ENCODE data around the gene KRT35.

KRT35 gene

GRCh38 chr17:41512546-41513167 lies 31.7 kb upstream of the KRT35 start:
- no peak for DNase-seq (ENCODE audit: low read depth, low spot score)

DNA sequence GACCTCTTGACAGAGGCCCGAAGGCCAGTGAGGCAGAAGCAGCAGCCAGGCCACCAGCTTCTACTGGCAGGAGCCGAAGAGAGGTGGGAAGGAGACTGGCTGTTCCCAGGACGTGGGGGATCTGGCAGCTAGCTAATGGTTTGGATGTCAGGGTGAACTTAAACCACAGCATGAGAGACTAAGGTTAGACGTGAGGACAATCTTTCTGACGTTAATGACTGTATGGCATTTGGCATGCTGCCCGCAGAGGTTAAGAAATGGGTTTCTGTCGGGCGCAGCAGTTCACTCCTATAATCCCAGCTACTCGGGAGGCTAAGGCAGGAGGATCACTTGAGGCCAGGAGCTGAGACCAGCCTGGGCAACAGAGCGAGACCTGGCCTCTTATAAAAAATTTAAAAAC lies 30.8 kb upstream of the KRT35 start:
- no peak for DNase-seq (ENCODE audit: low read depth, low spot score)

DNA sequence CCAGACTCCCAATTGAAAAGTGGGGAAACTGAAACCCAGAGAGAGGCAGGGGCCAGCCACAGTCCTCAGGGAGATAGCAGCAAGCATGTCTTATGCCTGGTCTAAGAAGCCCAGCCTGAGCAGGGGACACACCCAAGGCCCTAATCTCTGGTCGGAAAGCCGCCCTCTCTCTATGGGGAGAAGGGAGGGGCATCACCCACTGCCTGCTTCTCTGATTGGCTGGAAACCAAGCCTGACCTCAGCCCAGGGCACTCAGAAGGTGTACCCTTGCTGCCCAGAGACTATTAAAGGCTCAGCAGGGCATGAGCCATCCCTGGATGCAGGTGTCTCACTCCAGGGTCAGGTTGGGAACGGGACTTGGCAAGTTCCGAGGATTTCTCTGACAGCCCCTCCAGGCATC lies 30.2 kb upstream of the KRT35 start:
- DNase-seq (ENCODE audit: low read depth, low spot score), result no peak

DNA sequence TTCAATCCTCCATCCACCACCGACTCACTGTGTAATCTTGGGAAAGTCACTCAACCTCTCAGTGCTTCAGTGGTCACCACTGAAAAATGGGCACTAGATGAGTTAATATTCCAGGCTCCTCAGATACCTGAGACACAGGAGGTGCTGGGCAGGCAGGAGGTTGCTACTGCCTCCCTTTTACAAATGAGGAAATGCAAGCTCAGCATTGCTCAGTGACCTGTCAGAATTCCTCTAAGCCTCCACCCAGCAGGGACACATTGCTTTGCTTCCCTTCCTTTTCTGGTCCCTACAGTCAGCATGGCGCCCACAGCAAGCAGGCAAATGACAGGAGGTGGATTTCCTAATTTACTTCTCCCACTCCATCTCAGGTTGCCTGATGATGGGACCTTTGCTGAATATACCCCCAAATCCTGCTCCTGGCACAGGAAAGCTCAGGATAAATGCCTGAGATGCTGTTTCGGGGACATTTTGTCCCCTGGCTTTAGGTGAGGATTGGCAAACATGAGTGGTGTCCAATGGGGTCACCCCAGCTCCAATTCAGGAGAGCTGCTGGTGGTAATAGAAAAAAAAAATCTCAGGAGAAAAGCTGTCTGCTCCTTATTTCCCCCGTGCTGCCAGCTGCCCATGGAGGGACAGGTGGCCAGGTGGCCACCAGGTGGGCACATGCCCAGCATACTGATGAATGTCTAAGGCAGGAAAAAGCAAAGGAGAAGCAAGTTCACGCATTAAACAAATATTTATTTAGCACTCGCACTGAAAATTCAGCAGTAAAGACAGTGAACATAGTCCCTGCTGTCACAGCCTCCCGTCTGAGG lies 29.5 kb upstream of the KRT35 start:
- DNase-seq (ENCODE audit: low read depth, low spot score), result no peak

DNA sequence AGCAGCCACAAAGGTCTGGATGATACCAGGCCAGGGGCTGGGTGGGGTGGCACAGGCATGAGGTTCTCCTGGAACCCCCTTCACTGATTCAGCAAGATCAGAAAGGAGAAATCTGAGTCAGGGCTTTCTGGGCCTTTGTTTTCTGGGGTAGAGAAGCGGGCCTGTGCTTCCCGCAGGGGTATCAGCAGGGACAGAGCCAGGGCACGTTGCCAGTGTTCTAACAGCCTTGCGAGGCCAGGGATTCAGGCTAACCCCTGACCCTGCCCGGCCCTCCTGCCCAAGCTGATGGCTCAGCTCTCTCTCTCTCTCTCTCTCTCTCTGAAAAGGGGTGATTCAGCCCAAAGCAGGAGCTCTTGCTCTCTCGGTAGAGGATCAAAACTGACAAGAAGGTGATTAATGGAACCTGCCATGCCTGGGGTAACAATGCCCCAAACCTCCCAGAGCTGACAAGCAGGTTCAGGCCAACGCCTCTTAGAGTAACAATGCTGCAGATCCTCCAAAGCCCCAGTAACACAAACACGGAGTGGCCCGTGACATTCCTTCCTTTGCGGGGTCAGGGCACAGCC lies 26.4 kb upstream of the KRT35 start:
- peak; percentile 34 for DNase-seq (ENCODE audit: low read depth, low spot score)

DNA sequence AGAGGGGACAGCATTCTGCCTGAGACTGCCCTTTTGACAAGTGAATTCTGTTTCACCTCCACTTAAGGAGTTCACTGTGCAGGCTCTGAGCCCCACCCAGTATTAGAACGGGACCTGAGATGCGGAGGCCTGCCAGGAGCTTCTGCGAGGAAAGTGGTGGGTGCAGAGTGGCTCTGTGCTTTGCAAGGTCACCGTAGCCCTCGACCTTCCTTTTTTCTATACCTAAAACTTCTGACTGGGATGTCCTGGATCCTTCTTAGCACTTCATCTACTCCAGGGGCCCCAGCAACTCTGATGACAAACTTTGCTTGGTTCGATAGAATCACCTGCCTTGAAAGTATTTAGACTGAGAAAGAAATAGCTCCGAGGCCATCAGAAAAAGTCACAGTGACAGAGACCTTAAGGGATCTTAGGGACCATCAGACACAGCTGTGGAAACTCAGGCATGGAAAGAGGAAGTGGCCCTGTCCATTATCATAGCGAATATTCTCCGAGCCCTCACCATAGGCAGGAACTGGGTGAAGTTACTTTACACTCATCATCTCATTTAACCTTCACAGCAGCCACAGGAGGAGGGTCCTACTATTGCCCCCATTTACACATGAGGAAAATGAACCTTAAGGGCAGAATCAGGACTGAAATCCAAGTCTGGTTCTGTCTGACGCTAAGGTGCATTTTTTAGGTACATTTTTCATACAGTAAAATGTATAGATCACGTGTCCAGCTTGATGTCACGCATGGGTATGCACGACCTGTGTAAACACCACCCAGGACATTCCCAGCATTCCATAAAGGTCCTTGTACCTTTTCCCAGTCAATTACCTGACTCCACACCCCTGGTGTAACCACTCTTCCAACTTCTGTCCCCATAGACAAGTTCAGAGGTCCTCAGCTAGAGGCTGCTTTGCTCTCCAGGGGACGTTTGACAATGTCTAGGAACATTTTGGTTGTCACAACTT lies 25.1 kb upstream of the KRT35 start:
- DNase-seq (ENCODE audit: low read depth, low spot score), result no peak

DNA sequence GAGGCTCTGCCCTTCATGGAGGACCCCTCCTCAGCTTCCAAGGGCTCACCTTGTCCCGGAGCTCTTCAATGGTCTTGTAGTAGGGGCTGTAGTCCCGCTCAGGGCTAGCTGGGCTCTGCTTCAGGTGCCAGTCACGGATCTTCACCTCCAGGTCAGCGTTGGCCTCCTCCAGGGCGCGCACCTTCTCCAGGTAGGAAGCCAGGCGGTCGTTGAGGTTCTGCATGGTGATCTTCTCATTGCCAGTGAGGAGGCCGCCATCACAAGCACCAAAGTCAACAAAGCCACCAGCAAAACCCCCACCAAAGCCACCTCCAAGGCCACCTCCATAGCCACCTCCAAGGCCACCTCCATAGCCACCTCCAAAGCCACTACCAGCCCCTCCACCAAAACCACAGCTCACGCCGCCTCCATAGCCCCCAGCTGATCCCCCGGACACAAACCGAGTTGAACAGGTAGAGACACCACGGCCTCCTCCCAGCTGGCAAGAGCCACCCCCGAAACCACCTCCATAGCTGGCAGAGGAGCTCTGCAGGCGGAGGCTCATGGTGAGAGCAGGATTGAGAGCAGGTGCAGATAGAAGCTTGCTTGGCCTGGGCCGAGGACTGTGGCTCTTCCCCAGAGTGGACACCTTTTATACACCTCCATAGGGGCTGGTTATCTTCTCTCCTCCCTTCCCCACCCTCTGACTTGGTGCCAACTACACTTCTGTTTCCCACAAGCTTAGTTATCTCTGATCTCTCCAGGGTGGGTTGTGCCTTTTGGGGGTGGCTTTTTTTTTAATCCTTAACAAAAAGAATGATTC lies 24.3 kb upstream of the KRT35 start, which contains the start of gene KRT13:
TSS of gene KRT13 (minus strand) at position 606 of the 802 bp plus-strand sequence. CDS start at position 544, 62 bp downstream.
- DNase-seq (ENCODE audit: low read depth, low spot score), result no peak

DNA sequence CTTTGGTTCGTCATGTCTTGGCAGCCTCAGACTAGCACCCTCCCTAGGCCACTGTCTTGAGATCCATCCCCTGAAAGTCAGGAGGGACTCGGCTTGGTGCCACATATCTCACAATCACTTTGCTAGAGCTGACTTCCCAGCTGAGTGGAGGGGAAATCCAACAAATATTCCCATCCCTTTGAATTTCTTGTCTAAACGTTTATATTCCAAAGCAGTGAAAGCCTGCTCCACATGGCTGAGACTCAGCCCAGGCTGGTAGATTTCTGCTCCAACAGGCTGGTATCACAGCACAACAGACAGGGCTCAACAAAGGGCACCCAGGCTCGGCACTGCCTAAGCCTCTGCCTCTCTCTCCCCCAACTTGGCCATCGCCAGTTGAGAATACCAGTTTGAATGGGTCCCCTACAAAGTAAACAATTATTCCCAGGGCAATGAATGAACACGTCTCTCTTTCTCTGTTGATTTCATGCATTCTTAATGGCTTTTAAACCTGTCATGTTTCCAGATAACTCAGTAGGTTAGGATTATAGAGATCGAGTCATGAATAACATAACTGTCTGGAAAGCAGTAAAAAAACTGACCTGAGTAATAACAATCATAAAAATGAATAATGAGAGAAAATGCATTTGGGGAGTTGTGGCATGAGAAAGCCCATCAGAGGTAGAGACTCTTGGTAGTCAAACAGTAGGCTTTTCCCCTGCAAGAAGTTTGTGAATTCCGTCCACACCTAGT lies 23.5 kb upstream of the KRT35 start:
- no peak for DNase-seq (ENCODE audit: low read depth, low spot score)

- no peak for DNase-seq (ENCODE audit: low read depth, low spot score)
Observed at GRCh38 chr17:41503202-41503601, 22.3 kb upstream of the KRT35 start.

DNA sequence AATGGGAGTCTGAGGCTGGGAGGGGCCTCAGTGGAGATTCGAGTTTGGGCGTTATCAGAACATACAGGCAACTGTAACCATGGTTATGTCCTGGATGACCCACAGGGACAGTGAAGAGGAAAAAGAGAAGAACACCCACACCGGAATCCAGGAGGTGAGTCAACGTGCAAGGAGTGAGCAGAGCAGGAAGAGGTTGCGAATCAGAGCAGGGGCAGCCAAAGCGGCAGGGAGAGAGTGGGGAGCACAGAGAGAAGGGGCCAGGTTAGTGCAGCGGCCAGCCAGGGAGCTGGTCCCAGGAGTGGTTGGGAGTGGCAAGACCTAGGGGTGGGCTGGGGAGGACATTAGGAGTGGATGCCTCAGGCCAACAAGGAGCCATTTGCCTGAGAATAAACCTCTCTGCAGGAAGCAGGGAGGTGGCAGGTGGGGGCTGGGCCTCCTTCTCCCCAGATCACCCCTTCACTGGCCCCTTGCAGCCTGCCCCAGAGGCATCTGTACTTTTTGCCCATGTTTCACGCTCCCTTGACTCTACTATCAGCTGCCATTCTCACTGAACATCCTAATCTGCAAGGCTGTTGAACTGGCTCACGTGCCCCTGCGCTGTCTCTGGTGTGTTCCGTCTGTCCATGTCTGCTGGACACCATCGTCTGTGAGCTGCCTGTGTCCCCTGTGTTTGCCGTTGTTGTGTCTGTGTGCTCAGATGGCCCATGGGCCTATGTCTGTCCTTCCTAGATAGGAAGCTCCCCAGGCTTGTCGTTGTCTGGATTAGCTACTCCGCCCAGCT lies 19.4 kb upstream of the KRT35 start:
- DNase-seq (ENCODE audit: low read depth, low spot score), result peak; percentile 18

DNA sequence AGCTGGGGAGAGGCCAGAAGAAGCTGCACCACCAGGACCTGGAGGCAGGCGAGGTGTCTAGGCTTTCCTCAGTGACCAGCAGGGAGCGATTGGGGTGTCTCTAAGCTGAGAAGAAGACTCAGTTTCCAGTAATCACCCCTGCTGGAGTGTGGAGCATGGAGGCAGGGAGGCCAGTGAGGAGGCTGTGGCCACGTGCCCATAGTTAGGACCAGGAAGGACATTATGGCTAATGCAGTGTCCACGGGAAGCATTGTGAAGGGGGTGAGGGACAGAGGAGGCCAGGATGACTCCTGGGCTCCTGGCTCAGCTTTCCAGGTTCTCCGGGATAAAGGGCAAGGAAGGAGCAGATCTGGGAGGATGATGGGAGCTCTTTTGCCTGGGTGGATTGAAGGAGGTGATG lies 18.8 kb upstream of the KRT35 start:
- DNase-seq (ENCODE audit: low read depth, low spot score), result no peak

DNA sequence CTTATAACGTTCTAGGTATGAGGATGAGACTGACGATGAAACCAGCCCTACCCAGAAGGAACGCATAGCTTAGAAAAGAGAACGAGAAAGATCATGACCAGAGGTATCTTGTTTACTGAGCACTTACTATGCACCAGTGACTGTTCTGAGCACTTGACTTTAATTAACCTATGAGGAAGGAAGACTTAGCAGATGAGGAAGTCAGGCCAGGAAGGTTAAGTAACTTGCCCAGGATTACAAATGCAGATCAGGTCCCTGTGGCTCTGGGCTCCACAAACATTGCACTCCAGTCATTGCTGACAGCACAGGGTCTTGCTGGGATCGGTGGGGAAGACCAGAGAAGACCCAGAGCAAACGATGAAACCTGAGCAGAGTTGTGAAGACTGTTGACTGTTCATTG lies 17.3 kb upstream of the KRT35 start:
- no peak for DNase-seq (ENCODE audit: low read depth, low spot score)

- peak; percentile 88 for DNase-seq (ENCODE audit: low read depth, low spot score)
Observed at GRCh38 chr17:41496803-41497484, 16.0 kb upstream of the KRT35 start.

DNA sequence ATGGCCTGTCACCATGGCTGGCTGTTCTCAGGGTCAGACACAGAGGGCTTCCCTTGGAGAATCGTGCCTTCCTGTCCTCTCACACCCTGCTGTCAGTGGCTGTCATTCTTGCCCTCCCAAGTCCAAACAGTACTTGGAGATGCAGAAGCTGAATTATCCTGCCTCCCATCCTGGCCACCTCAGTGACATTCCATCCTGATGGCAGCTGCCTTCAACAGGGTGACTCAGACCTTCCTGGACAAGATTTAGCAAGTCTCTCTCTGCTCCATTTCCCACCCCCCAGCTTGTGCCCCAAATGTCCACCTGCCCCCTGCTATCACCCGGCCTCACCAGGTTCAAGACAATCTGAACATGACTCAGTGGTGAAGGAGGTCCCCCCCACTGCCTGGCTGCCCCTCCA lies 13.6 kb upstream of the KRT35 start:
- peak; percentile 42 for DNase-seq (ENCODE audit: low read depth, low spot score)

DNA sequence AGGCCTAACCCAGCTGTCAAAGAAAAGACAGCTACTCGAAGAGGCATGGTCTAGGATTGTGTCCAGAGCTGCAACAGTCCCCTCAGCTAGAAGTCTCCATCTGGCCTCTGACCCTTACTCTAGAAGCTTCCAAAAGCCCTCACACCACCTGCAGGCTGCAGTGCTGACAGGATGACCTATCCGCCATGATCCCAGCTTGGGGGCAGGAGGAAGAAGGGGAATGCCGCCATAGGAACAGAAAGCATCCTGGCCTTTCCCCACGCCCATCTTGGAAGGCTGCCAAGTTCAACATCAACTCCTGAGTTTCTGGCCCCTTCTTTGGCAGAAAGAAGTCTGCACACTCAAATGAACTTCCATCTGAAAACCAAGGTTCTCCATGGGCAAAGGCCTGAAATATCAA lies 11.8 kb upstream of the KRT35 start:
- DNase-seq (ENCODE audit: low read depth, low spot score), result peak; percentile 71

- no peak for DNase-seq (ENCODE audit: low read depth, low spot score)
Observed at GRCh38 chr17:41492351-41492750, 11.4 kb upstream of the KRT35 start.

- no peak for DNase-seq (ENCODE audit: low read depth, low spot score)
Observed at GRCh38 chr17:41491476-41491875, 10.5 kb upstream of the KRT35 start.

DNA sequence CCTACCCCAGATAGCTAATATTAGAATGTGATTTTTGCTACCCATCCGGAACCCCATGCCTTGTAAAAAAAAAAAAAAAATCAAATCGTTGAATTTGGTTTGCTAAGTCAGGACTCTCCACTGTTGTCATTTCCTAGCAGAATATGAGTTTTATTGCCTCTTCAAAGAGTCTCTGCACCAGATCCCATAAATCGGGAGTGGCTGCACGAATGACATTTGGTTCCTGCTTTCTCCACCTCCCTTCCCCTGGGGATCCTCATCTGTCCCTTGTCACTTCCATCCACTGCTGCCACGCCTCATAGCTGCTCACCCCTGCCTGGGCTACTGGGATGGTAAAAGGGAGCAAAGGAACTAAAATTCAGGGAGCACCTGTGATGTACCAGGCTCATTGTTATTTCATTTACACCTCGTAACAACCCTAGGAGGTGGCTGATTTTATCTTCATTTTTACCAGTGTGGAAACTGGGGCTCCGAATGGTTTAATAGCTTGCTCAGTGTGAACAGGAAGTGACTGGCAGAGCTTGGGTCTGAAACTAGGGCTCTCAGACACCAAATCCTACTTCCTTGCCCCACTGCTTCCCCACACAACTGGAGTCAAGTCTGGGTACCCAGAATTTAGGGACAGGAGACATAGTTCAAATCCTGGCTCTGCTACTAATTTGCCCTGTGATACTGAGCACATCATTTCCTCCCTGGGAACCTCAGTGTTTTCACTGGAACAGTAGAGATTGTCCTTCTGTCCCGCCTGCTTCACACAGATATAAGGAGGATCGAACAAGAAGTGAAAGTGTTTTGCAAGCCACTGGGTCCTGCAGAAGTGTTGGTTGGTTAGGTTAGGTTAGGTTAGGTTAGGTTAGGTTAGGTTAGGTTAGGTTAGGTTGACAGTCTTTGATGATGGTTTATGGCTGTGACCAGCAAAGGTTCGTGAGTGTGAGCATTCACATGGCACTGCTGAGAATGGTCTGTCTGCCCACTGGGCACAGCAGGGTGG lies 9.3 kb upstream of the KRT35 start:
- no peak for DNase-seq (ENCODE audit: low read depth, low spot score)
